Bladder microvascular endothelial cell (primary cell): ENCODE data around the gene TPT1. TPM values are rescaled to one million over a fixed set of nuclear protein-coding genes. Genes with fewer than 3 reads are reported as not detected.

ENCODE experiments used
- total RNA-seq: library from RNA; depleted of rRNA; stranded (reverse); fragments of >200 nt; gene quantifications from 2 replicates; pipeline ENCODE4 v1.2.3, GENCODE V29; 2014

Gene TPT1
- 2,428 and 4,382 TPM in 2 replicates for total RNA-seq

GRCh38 chr13:45341034-45341798 is at the start of gene TPT1:
TSS of gene TPT1 (minus strand) at chr13:45341183. CDS start at chr13:45341069, 114 bp downstream.

Other genes starting within 250 kb of the TPT1 start
- gene GTF2F2, start 220.7 kb downstream of the TPT1 start, total RNA-seq: 14.2 and 26.0 TPM in 2 replicates
- 0.06 TPM in 1 of 2 replicates, not detected in the other for gene KCTD4, start 140.1 kb downstream of the TPT1 start, total RNA-seq
- gene SLC25A30, start 77.2 kb upstream of the TPT1 start, total RNA-seq: 22.0 and 30.6 TPM in 2 replicates
- 19.8 and 35.0 TPM in 2 replicates for gene COG3, start 123.8 kb upstream of the TPT1 start, total RNA-seq